Gastrocnemius medialis (tissue), 4 donors: ENCODE results near the gene GPAT3. TPM values are rescaled to one million over a fixed set of nuclear protein-coding genes. Genes with fewer than 3 reads are reported as not detected.
A peak's percentile ranks its signal among the peaks of the same experiment; 100 is the strongest.

Experiments
- ATAC-seq, 2 donors: fragments of 150-250 bp; one replicate each; pipeline ENCODE4 v1.9.1; 2016
- DNase-seq, 2 donors: peaks; one replicate each; pipeline ENCODE4 v3.0.0-alpha.2; 2019
- H3K27ac ChIP-seq, 4 donors: fragments of 200-600 bp; sonication (generic); 1 replicate in 1 of 4; 2 replicates in 3 of 4; pipeline ENCODE4 v1.5.1; 2016 to 2018; ENCODE audit warnings: mild to moderate bottlenecking in 2 of 4, moderate library complexity in 1 of 4
- H3K27me3 ChIP-seq, 3 donors: fragments of 200-600 bp; sonication (generic) in 2 of 3; 1 replicate in 1 of 3; 2 replicates in 2 of 3; pipeline versions ENCODE4 v1.5.1 to v1.6.0; 2016 to 2019; ENCODE audit warnings: mild to moderate bottlenecking in 1 of 3, moderate library complexity in 1 of 3
- H3K36me3 ChIP-seq, 2 donors: fragments of 200-600 bp; sonication (generic) in 1 of 2; one replicate each; pipeline ENCODE4 v1.5.1; 2017 to 2018
- H3K4me1 ChIP-seq, 2 donors: fragments of 200-600 bp; sonication (generic) in 1 of 2; one replicate each; pipeline ENCODE4 v1.5.1; 2016 to 2017; ENCODE audit warnings: mild to moderate bottlenecking in 2 of 2
- H3K4me3 ChIP-seq, 4 donors: fragments of 200-600 bp; sonication (generic) in 3 of 4; 1 replicate in 1 of 4; 2 replicates in 3 of 4; pipeline ENCODE4 v1.5.1; 2016 to 2019; ENCODE audit warnings: mild to moderate bottlenecking in 2 of 4
- H3K9me3 ChIP-seq, 3 donors: fragments of 200-600 bp; sonication (generic) in 2 of 3; 1 replicate in 1 of 3; 2 replicates in 2 of 3; pipeline ENCODE4 v1.5.1; 2016 to 2019
- POLR2A ChIP-seq, 2 donors: fragments of 450-650 bp; IDR thresholded peaks; one replicate each; pipeline ENCODE4 v1.6.1; 2017; ENCODE audit warnings: antibody characterized with exemption in 2 of 2, mild to moderate bottlenecking in 2 of 2, moderate library complexity in 2 of 2
- in situ Hi-C, 4 donors: fragments of 200-750 bp; cut with MboI; loops; one replicate each; pipeline versions ENCODE4 v1.15.0 to v1.8.0; 2017; ENCODE audit warnings: low sequenced_read_pairs in 4 of 4
- intact Hi-C: fragments of 100-400 bp; cut with DNase I; formaldehyde crosslinking; loops from one replicate; pipeline ENCODE4 v1.15.1; 2023; ENCODE audit warnings: low total_unique reads
- total RNA-seq, 4 donors: library from RNA; depleted of rRNA; stranded (reverse); fragments of >200 nt; gene quantifications; one replicate each; pipeline versions ENCODE4 v1.1.0 to v1.2.3, GENCODE V29; 2016
- TF ChIP-seq, protein P1 (sequence below), 5 experiments: fragments of 450-650 bp in 3 of 5; fragments of 200-600 bp in 2 of 5; sonication (generic) in 2 of 5; IDR thresholded peaks in 4 of 5; conservative IDR thresholded peaks in 1 of 5; 1 replicate in 4 of 5; 2 replicates in 1 of 5; pipeline ENCODE4 v1.5.1; 2016 to 2019; ENCODE audit warnings: antibody characterized with exemption in 5 of 5, mild to moderate bottlenecking in 3 of 5, moderate library complexity in 3 of 5

GPAT3 gene
- total RNA-seq, 4 donors from 2014 or later: 9.5 to 183 (median 26.5) TPM

DNA sequence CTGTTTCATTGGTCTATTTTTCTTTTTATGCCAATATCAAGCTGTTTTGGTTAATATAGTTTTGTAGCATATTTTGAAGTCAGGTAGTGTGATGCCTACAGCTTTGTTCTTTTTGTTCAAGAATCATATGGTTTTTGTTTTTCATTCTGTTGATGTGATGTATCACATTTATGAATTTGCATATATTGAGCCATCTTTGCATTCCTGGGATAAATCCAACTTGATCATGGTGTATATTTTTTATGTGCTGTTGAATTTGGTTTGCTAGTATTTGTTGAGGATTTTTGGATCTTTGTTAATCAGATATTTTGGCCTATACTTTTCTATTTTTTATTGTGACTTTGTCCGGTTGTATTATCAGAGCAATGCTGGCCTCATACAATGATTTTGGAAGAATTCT lies 74.8 kb downstream of the GPAT3 start:
- DNase-seq: no peak
- no peaks in the 10 kb centered on the region for H3K36me3 ChIP-seq

DNA sequence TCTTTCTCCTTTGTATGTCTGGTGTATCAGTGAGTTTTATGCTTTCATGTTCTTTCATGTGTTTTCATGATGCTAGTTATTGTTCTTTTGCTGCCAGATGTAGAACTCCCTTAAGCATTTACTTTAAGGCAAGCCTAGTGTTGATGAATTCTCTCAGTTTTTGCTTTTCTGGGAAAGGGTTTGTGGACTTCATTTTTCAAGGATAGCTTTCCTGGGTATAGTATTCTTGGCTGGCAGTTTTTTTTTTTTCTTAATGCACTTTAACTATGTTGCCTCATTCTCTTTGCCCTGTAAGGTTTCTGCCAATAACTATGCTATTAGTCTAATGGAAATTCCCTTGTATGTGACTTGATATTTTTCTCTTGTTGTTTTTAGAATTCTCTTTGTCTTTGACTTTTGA lies 77.1 kb downstream of the GPAT3 start:
- no peak overlapping the region for H3K27ac ChIP-seq
- in situ Hi-C loops (no loop called here), intact Hi-C loops (no loop called here)
- no peak overlapping the region for H3K4me3 ChIP-seq
- peaks cover 0 to 4% (median 0%) of the 10 kb centered on the region in 3 donors for H3K9me3 ChIP-seq
- DNase-seq: no peak
- no peaks in the 10 kb centered on the region for H3K36me3 ChIP-seq
- ATAC-seq: no peak
- no peak for TF ChIP-seq POLR2A (IDR thresholded peaks at IDR 0.05)
- TF ChIP-seq, protein P1, sequence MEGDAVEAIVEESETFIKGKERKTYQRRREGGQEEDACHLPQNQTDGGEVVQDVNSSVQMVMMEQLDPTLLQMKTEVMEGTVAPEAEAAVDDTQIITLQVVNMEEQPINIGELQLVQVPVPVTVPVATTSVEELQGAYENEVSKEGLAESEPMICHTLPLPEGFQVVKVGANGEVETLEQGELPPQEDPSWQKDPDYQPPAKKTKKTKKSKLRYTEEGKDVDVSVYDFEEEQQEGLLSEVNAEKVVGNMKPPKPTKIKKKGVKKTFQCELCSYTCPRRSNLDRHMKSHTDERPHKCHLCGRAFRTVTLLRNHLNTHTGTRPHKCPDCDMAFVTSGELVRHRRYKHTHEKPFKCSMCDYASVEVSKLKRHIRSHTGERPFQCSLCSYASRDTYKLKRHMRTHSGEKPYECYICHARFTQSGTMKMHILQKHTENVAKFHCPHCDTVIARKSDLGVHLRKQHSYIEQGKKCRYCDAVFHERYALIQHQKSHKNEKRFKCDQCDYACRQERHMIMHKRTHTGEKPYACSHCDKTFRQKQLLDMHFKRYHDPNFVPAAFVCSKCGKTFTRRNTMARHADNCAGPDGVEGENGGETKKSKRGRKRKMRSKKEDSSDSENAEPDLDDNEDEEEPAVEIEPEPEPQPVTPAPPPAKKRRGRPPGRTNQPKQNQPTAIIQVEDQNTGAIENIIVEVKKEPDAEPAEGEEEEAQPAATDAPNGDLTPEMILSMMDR (IDR thresholded peaks at IDR 0.05 in 4 of 5, conservative IDR thresholded peaks at IDR 0.05 in 1 of 5): no peak
- peaks cover 13 to 16% of the 10 kb centered on the region in 2 donors for H3K4me1 ChIP-seq
- no peaks in the 10 kb centered on the region for H3K27me3 ChIP-seq

More for the DNA sequence above, 74.8 kb downstream of the GPAT3 start:
- in situ Hi-C loops: no loop called here
- peaks cover 0 to 4% (median 0%) of the 10 kb centered on the region in 3 donors for H3K9me3 ChIP-seq
- intact Hi-C loops: no loop called here
- no peaks in the 10 kb centered on the region for H3K27me3 ChIP-seq
- no peak for TF ChIP-seq POLR2A (IDR thresholded peaks at IDR 0.05)
- TF ChIP-seq, protein P1 (IDR thresholded peaks at IDR 0.05 in 4 of 5, conservative IDR thresholded peaks at IDR 0.05 in 1 of 5): no peak
- H3K4me3 ChIP-seq: no peak overlapping the region
- peaks cover 24 to 30% of the 10 kb centered on the region in 2 donors for H3K4me1 ChIP-seq
- no peak overlapping the region for H3K27ac ChIP-seq
- no peak for ATAC-seq

DNA sequence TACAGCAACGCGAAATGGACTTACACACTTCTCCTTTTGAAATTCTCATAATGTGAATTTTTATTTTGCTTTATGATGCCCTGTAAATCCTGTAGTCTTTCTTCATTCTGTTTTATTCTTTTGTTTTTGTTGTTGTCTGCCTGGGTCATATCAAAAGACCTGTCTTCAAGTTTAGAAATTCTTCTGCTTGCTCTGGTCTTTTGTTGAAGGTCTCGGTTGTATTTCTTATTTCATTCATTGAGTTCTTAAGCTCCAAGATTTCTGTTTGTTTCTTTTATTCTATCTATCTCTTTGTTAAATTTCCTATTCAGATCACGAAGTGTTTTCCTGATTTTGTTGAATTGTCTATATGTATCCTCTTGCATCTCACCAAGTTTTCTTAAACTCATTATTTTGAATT lies 78.1 kb downstream of the GPAT3 start:
- ATAC-seq (no peak), DNase-seq (no peak)
- Histone ChIP-seq H3K9me3 (peaks cover 0 to 4% (median 0%) of the 10 kb centered on the region in 3 donors), H3K36me3 (no peaks in the 10 kb centered on the region), H3K4me1 (peaks cover 21 to 25% of the 10 kb centered on the region in 2 donors), H3K27me3 (no peaks in the 10 kb centered on the region), H3K27ac (no peak overlapping the region), H3K4me3 (no peak overlapping the region)
- in situ Hi-C loops (no loop called here), intact Hi-C loops (no loop called here)
- TF ChIP-seq, protein P1 (IDR thresholded peaks at IDR 0.05 in 4 of 5, conservative IDR thresholded peaks at IDR 0.05 in 1 of 5): no peak
- no peak for TF ChIP-seq POLR2A (IDR thresholded peaks at IDR 0.05)

DNA sequence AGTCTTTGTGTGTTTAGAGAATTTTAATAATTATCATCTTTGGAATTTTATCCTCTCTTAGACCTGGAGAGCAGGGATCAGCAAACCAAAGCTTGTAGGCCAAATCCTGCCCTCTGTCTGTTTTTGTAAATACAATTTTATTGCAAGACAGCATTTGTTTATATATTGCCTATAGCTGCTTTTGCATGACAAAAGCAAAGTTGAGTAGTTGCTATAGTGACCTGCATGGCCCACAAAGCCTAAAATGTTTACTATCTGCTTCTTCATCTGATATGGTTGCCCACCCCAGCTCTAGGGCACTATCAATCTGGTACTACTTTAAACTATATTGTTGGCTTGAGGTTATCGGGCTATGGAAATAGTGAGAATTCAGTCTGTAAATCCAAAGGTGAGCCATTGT lies 80.3 kb downstream of the GPAT3 start:
- in situ Hi-C loops: no loop called here

DNA sequence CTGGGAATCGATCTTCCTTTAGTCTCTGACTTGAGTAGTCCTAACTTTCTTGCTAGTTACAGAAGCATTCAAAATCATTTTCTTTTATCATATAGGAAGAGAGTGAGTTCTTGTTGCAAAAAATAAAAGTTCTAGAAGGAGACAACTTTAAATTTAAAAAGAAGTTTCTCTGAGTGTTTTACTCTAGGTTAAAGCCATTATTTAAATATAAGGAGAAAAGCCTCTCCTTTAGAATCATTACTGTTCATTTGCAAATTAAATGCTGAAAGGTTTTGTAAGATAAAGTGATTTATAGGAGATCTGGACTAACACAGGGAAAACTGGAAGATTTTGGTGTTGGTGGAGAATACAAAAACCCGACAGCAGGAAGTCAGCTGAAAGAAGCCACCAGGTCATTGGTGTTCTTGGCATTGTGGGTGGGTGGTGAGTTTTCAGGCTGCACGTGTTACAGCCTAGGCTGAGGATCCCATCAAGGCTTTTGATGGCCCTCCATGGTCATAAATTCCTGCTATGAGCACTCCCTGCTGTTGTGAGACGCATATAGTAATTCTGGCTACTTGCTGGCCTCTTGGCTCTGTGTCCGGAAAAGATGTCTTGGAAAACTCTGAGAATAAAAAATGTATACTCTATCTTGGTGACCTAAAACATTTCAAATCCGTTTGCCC lies 81.6 kb downstream of the GPAT3 start:
- ATAC-seq (peak; percentile 12 to 40), DNase-seq (peak in 1 of 2 donors; percentile 33)
- H3K27me3 ChIP-seq: no peaks in the 10 kb centered on the region
- no peak for TF ChIP-seq POLR2A (IDR thresholded peaks at IDR 0.05)
- TF ChIP-seq, protein P1 (IDR thresholded peaks at IDR 0.05 in 4 of 5, conservative IDR thresholded peaks at IDR 0.05 in 1 of 5): no peak
- intact Hi-C loops: loop anchor here (2.0 kb wide), 1 partner anchor 81 kb away; the partner anchor contains the start of gene GPAT3
- no peaks in the 10 kb centered on the region for H3K36me3 ChIP-seq
- H3K4me1 ChIP-seq: peaks cover 20 to 26% of the 10 kb centered on the region in 2 donors
- peaks cover 0 to 4% (median 4%) of the 10 kb centered on the region in 3 donors for H3K9me3 ChIP-seq
- H3K27ac ChIP-seq: peak overlapping the region; percentile 83 to 86 (median 84)
- in situ Hi-C loops: no loop called here
- H3K4me3 ChIP-seq: no peak overlapping the region

More for the DNA sequence above, 80.3 kb downstream of the GPAT3 start:
- no peaks in the 10 kb centered on the region for H3K27me3 ChIP-seq
- DNase-seq (no peak), ATAC-seq (no peak)
- peaks cover 0 to 4% (median 0%) of the 10 kb centered on the region in 3 donors for H3K9me3 ChIP-seq
- intact Hi-C loops: no loop called here
- no peak overlapping the region for H3K27ac ChIP-seq
- no peaks in the 10 kb centered on the region for H3K36me3 ChIP-seq
- no peak for TF ChIP-seq POLR2A (IDR thresholded peaks at IDR 0.05)
- H3K4me3 ChIP-seq: no peak overlapping the region
- H3K4me1 ChIP-seq: peaks cover 20 to 26% of the 10 kb centered on the region in 2 donors
